22Rv1 (cell line): ENCODE data around the gene NIN.

Experiments used
- CTCF ChIP-seq: fragments of 450-650 bp; IDR thresholded peaks from 2 replicates; pipeline ENCODE4 v1.5.1; 2017; ENCODE audit warnings: mild to moderate bottlenecking
- ZFX ChIP-seq: fragments of 450-650 bp; IDR thresholded peaks from 2 replicates; pipeline ENCODE4 v1.6.1; 2017; ENCODE audit warnings: antibody characterized with exemption, borderline replicate concordance

GRCh38 chr14:50798048-50798421, 32.9 kb downstream of the NIN start:
- no peak for TF ChIP-seq CTCF
- TF ChIP-seq ZFX, result no peak
